ENCODE results near the gene CYP2C18.
"Not testable (repeated sequence)": the region's sequence is repeated elsewhere in the genome, so short reads cannot be mapped to it uniquely, and the experiment has no call there.

The CYP2C18 gene

DNA sequence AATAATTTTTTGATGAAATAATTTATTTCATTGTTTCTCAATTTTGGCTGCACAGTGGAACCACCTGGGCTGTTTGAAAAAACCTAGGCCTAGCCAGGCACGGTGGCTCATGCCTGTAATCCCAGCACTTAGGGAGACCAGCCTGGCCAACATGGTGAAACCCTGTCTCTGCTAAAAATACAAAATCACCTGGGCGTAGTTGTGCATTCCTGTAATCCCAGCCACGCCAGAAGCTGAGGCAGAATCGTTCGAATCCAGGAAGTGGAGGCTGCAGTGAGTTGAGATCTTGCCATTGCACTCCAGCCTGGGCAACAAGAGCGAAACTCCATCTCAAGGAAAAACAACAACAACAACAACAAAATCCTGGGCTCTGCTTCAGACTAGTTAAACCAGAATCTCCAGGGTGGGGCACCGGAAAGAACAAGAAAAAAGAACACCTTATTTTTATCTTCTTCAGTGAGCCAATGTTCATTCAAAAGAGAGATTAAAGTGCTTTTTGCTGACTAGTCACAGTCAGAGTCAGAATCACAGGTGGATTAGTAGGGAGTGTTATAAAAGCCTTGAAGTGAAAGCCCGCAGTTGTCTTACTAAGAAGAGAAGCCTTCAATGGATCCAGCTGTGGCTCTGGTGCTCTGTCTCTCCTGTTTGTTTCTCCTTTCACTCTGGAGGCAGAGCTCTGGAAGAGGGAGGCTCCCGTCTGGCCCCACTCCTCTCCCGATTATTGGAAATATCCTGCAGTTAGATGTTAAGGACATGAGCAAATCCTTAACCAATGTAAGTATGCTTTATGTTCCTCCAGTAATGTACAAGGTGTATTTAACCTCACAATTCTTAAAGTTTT, at the start of gene CYP2C18:
Gene CYP2C18 (plus strand): TSS at position 516 of the 841 bp plus-strand sequence. CDS start 91 bp downstream, at position 607.
- no peak for DNase-seq (ENCODE audit: low spot score)

DNA sequence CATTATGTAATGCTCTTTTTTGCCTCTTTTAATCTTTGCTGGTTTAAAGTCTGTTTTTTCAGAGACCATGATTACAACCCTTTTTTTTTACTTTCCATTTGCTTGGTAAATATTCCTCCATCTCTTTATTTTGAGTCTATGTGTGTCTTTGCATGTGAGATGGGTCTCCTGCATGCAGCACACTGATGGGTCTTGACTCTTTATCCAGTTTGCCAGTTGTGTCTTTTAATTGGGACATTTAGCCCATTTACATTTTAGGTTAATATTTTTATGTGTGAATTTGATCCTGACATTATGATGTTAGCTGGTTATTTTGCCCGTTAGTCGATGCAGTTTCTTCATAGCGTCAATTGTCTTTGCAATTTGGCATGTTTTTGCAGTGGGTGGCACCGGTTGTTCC, 45.4 kb upstream of the CYP2C18 start:
- DNase-seq (ENCODE audit: low spot score): not testable (repeated sequence)

DNA sequence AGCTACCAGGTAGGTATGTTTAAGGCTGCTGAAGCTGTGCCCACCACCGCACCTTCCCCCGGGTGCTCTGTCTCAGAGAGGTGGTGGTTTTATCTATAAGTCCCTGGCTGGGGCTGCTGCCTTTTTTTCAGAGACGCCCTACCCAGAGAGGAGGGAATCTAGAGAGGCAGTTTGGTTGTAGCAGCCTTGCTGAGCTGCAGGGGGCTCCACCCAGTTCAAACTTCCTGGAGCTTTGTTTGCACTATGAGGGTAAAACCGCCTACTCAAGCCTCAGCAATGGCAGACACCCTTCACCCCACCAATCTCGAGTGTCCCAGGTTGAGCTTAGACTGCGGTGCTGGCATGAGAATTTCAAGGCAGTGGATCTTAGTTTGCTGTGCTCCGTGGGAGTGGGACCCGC, 43.6 kb upstream of the CYP2C18 start:
- no peak for DNase-seq (ENCODE audit: low spot score)

DNA sequence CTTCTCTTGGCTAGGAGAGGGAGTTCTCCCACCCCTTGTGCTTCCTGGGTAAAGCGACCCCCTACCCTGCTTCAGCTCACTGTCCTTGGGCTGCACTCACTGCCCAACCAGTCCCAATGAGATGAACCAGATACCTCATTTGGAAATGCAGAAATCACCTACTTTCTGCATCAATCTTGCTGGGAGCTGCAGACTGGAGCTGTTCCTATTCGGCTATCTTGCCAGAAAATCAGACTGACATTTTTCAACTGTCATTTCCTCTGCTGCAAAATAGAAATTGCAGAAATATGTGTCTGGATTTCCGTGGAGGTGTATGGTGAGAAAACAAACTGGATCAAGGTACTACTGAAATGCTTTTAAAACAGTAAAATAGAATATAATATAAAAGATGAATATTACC, 43.0 kb upstream of the CYP2C18 start:
- DNase-seq (ENCODE audit: low spot score): no peak

DNA sequence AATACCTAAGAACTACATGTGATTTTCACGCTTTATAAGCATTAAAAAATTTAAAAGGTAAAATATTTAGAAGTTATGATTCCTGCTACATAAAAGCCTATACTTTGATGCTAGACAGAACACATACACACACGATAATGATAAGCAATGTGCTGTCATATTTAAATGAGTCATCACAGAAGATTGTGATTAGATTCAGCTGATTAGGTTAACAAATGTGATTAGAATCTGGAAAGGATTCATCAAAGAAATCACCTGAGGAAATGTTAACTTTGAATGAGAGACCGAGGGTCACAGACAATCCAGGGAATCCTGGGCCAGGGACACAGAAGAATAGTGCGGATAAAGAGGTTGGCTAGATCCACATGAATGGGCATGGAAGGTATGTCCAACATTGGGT, 42.0 kb upstream of the CYP2C18 start:
- DNase-seq (ENCODE audit: low spot score): no peak

DNA sequence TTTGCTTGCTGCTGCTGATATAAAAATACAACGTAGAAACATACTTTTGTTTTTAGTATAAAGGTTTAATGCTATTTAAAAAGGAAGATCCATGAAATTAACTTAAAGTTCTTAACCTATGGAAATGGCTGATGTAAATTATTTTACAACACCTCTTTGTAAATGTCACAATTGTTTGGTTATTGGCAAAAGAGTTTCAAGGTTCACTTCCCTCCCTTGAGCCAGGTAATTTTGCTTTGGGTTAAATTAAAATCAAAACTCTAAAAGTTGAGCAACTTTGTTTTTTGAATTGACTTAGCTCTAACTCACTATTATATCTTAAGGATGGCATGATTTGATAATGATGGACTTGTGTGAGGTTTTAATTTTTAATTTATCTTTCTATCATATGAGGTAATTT, 39.2 kb upstream of the CYP2C18 start:
- no peak for DNase-seq (ENCODE audit: low spot score)

DNA sequence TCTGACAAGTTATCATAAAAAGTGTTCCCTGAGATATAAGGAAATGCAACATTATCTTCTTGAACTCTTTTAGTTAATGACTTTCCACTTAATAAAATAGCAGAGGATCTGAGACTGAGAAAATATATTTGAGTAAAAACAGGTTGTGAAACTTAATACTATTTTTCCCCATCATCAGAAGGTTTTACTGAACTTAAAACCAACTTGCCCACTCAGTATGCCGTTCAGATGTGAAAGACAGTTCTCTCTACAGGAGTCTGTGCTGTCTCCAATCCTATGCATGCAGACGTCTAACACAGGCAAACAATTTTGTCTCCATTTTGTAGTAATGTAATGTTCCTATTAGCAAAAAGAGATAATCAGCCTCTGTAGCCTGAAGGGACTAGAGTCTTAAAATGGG, 38.2 kb upstream of the CYP2C18 start:
- no peak for DNase-seq (ENCODE audit: low spot score)

DNA sequence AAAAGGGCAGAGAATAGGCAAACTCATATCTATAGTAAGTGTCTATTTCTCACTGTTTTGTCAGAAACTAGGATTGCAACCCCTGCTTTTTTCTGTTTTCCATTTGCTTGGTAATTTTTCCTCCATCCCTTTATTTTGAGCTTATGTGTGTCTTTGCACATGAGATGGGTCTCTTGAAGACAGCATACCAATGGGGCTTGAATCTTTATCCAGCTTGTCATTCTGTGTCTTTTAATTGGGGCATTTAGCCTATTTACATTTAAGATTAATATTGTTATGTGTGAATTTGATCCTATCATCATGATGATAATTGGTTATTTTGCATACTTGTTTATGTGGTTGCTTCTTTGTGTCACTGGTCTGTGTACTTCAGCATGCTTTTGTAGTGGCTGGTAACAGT, 28.3 kb upstream of the CYP2C18 start:
- not testable (repeated sequence) for DNase-seq (ENCODE audit: low spot score)

DNA sequence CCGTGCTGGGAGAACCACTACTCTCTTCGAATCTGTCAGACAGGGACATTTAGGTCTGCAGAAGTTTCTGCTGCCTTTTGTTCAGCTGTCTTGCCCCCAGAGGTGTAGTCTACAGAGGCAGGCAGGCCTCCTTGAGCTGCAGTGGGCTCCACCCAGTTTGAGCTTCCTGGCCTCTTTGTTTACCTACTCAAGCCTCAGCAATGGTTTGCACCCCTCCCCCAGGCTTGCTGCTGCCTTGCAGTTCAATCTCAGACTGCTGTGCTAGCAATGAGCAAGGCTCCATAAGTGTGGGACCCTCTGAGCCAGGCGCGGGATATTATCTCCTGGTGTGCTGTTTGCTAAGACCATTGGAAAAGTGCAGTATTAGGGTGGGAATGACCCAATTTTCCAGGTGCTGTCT, 20.5 kb upstream of the CYP2C18 start:
- not testable (repeated sequence) for DNase-seq (ENCODE audit: low spot score)

DNA sequence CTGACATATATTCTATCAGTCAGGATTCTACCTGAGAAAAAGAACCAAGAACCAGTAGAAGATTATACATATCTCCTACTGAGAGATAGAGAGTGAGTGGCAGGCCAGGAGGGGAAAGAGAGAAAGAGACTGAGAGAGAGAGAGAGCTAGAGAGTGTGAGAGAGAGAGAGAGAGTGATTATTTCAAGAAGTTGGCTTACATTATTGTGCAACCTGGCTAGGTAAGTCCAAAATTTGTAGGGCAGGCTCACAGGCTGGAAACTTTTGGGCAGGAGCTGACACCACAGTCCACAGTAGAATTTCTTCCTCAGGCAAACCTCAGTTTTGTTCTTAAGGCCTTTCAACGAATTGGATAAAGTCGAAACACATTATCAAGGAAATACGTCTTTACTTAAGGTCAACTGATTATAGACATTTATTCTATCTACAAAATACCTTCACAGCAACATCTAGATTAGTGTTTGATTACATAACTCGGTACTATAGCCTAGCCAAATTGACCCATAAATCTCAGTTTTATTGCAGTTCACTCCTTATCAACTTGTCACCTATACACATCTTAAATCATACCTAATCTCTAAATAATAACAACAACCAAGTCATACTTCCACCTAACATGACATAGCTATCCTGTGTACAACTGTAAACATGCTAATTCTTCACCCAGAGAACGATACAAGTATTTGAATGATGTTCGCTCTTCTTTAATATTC, 17.0 kb upstream of the CYP2C18 start:
- DNase-seq (ENCODE audit: low spot score): no peak

DNA sequence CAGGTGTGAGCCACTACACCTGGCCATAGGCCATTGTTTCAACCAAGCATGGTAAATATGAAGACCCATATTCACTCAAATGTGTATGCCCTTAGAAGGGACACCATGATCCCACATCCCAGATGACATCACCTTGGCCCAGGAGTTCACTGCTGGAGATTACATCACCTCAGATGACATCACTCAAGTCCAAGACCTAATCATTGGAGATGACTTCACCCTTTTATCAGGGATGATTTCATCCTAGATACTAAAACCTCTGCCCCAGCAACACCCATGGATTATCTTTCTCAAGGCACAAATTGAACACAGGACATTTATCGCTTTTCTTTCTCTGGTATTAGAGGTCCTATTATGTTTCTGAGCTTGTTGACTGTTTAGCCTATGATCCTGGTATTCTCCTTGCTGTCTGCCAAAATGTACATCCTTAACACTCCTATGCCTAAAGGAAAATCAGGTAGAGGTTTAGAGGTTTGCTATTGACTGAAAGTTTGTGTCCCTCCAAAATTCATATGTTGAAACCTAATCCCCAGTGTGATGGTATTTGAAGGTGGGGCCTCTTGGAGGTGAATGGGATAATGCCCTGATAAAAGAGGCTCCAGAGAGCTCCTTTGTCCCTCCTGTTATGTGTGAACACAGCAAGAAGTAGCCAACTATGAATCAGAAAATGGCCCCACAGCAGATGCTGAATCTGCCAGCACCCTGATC, 9.8 kb upstream of the CYP2C18 start:
- no peak for DNase-seq (ENCODE audit: low spot score)

DNA sequence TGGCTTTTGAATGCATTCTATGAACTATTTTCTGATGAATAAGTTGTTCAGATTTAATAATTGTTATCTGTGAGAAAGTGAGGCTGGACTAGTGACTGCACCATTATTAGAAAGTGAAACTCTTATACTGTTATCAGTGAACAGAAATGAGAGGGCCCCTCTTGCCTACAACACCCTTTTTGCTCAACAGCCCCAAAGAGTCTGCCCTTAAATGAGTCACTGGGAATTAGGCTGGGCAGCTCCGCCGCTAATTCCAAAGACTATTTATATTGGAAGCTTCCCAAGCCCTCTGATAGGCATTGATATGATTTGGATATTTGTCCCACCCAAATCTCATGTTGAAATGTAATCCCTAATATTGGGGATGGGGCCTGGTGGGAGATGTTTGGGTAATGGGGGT, 7.0 kb upstream of the CYP2C18 start:
- no peak for DNase-seq (ENCODE audit: low spot score)

DNA sequence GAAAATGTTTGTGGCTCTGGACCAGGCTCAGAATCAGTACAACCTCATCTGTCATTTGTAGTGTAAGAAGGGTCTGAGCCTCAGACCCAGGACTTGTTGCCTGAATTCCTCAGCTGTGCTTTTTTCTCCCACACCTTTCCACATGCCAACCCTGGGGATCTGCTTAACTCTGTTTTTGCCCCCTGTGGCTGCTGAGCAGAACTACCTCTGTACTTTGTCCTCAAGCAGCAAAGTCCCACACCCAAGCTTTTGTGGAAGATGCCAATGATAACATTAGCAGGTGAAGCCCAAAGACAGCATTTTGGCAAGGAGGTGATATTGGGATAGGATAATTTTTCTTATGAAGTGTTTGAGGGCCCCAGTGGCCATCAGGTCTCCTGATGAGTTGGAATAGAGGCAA, 5.8 kb upstream of the CYP2C18 start:
- DNase-seq (ENCODE audit: low spot score): no peak

DNA sequence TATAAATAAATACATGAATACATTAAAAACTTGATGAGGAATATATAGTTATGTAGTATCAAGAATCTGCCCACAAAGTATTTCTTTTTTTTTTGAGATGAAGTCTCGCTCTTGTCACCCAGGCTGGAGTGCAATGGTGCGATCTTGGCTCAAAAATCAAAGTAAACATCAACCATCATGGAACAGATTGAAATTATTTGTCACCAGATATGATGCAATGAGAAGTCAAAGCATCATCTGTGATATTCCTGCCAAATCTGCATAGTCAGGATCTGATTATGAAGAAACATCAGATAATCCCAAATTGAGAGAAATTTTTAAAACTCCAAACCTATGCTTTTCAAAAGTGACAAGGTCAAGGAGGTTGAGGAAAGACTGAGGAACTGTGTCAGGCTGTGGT, 5.1 kb upstream of the CYP2C18 start:
- no peak for DNase-seq (ENCODE audit: low spot score)

DNA sequence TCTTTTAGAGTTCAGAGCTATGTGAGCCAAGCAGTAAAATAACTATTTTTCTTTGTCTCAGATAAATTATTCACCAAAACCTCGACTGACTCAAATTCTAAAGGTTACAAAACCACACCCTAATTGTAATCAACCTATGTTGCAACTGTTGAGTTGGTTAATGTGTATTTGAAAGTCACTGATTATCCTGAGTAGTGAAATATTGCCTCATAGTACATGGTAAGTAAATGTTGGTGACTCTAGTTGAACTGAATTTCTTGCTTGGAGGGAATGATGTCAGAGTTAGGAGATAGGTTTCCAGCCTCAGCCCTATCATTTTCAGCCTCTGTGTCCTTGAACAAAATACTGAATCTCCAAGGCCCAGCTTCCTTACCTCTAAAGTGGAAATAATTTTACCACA, 3.0 kb upstream of the CYP2C18 start:
- no peak for DNase-seq (ENCODE audit: low spot score)

DNA sequence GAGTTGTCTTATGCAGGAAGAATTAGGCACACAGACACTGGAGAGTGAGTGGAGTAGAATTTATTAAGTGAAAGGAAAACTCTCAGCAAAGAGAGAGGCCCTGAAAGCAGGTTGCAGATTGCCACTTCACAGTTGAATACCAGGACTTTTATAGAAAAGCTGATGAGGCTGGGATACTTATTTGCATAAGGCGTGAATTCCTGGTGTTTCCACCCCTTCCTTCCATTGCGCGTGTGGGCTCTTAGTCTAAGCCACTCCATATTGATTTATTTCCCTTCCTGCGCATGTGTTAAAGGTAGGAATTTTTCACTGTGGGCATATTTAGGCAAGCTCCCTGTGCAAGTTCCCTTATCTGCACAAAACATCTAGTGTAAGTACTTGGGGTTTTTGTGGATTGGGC, 893 bp upstream of the CYP2C18 start:
- DNase-seq (ENCODE audit: low spot score): not testable (repeated sequence)

DNA sequence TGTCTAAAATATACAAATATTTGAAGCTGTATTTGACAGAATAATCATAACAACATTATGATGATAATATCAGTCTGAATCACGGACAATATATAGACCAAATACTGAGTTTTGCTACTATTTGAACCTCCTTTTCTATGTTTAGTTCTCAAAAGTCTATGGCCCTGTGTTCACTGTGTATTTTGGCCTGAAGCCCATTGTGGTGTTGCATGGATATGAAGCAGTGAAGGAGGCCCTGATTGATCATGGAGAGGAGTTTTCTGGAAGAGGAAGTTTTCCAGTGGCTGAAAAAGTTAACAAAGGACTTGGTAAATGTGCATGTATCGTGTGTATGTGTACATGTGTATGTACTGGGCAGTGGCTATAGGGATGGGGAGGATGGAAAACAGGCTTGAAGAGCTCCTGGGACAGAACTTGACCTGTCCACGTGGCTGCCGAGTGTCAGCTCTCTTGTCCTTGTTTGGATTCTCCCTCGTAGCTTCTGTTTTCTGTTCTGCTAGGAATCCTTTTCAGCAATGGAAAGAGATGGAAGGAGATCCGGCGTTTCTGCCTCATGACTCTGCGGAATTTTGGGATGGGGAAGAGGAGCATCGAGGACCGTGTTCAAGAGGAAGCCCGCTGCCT, 4.2 kb downstream of the CYP2C18 start:
- no peak for DNase-seq (ENCODE audit: low spot score)

DNA sequence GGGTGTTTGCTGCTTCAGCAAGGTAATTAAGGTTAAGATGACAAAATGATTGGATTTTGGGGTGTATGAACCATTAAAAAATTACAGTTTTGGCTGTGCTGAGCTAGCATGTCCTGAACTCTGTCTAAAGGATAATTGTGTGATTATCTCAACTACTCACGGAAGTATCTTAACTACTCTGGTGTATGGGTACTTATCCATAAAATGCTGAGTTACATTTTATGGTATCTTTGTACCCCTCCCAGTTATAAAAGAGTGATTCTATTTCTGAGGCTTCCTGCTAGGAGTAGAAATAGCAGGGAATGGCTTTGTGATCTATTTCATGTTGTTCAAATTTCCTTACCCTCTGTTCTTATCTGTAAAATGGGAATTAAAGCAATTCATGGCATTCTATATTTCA, 22.6 kb downstream of the CYP2C18 start:
- DNase-seq (ENCODE audit: low spot score): no peak

DNA sequence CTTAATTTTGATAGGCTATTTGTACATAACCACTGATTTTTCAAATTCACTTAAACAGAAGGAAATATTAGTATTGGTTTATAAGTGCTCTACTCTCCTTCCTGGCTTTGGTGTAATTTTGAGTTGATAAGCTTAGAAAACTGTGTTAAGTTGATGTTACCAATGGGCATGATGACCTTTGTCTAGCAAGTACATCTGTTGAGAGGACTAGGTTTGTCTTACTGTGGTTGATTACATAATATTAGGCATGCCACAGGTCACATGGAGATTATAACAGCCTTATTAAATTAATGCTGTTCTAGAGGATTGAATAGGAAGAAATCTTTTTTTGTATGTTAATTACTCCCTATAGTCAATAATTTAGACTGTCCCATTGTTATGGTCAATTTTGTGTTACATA, 27.0 kb downstream of the CYP2C18 start:
- DNase-seq (ENCODE audit: low spot score): no peak

DNA sequence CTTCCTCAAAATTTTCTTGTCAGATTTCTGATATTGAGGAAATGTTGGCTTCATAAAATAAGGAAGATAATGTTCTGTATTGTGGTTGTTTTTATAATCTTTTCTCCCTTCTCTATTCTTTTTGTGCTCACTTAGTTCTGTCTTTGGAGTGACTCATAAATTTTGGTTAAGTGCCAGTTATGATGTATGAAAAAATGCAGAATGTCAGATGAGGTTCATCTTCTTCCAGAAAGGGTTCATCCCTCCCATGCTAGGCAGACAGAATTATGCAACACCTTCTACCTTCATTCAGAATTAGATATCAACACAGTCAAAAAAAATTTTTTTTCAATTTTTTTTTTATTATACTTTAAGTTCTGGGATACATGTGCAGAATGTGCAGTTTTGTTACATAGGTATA, 42.3 kb downstream of the CYP2C18 start:
- no peak for DNase-seq (ENCODE audit: low spot score)

DNA sequence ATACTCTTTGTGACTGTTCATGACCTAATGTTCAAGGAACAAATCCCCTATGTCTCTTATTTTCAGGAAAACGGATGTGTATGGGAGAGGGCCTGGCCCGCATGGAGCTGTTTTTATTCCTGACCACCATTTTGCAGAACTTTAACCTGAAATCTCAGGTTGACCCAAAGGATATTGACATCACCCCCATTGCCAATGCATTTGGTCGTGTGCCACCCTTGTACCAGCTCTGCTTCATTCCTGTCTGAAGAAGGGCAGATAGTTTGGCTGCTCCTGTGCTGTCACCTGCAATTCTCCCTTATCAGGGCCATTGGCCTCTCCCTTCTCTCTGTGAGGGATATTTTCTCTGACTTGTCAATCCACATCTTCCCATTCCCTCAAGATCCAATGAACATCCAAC, 51.7 kb downstream of the CYP2C18 start:
- DNase-seq (ENCODE audit: low spot score): no peak

DNA sequence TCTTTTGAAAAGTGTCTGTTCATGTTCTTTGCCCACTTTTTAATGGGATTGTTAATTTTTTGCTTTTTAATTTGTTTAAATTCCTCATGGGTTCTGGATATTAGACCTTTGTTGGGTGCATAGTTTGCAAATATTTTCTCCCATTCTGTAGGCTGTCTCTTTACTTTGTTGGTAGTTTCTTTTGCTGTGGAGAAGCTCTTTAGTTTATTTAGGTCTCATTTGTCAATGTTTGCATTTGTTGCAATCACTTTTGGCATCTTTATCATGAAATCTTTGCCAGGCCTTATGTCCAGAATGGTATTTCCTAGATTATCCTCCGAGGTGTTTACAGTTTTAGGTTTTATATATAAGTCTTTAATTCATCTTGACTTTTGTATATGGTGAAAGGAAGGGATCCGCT, 55.1 kb downstream of the CYP2C18 start:
- no peak for DNase-seq (ENCODE audit: low spot score)

DNA sequence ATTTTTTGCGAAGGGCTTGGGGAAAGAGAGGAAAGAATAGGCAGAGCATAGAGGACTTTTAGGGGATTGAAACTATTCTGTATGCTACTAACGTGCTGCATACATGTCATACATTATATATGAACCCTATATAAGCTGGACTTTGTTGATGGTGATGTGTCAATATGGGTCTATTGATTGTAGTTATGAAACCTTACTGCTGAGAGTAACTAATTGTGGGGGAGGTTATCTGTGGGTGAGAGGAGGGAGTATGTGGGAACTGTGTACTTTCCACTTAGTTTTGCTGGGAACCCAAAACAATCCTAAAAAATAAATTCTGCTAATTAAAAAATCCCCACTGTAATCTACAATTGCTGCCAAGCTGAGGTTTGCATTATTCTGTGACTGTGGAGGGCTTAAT, 63.6 kb downstream of the CYP2C18 start:
- DNase-seq (ENCODE audit: low spot score): no peak

Data from activated CD4-positive, alpha-beta T cell treated with anti-CD3 and anti-CD28 coated beads, Interleukin-2, Interleukin-4, amounts not matched to agents 100 ng/mL and 50 ng/mL, durations not matched to agents 16 hours and 8 hours (primary cell).